AG09319 (cell line): Measurements from ENCODE around the gene ATP8B1.

Source experiments
- DNase-seq: peaks from one replicate; pipeline ENCODE4 v3.0.0-alpha.2; 2010; ENCODE audit warnings: low read depth; ENCODE audit errors: extremely low read depth
- TF ChIP-seq, protein P1 (sequence below): IDR thresholded peaks from 2 replicates; pipeline ENCODE4 v1.5.1; 2011; ENCODE audit warnings: low read depth, mild to moderate bottlenecking, inconsistent platforms, low read length, moderate library complexity

The ATP8B1 gene

GRCh38 chr18:57696271-57696670 lies 106.8 kb downstream of the ATP8B1 start:
- no peak for DNase-seq
- TF ChIP-seq, protein P1, sequence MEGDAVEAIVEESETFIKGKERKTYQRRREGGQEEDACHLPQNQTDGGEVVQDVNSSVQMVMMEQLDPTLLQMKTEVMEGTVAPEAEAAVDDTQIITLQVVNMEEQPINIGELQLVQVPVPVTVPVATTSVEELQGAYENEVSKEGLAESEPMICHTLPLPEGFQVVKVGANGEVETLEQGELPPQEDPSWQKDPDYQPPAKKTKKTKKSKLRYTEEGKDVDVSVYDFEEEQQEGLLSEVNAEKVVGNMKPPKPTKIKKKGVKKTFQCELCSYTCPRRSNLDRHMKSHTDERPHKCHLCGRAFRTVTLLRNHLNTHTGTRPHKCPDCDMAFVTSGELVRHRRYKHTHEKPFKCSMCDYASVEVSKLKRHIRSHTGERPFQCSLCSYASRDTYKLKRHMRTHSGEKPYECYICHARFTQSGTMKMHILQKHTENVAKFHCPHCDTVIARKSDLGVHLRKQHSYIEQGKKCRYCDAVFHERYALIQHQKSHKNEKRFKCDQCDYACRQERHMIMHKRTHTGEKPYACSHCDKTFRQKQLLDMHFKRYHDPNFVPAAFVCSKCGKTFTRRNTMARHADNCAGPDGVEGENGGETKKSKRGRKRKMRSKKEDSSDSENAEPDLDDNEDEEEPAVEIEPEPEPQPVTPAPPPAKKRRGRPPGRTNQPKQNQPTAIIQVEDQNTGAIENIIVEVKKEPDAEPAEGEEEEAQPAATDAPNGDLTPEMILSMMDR: no peak

GRCh38 chr18:57691363-57691762 lies 111.8 kb downstream of the ATP8B1 start:
- DNase-seq: no peak
- TF ChIP-seq, protein P1: no peak

- TF ChIP-seq, protein P1: no peak
- no peak for DNase-seq
Observed at GRCh38 chr18:57687970-57688369, 115.1 kb downstream of the ATP8B1 start.

- DNase-seq: no peak
- TF ChIP-seq, protein P1: no peak
Observed at GRCh38 chr18:57683470-57683869, 119.6 kb downstream of the ATP8B1 start.

DNA sequence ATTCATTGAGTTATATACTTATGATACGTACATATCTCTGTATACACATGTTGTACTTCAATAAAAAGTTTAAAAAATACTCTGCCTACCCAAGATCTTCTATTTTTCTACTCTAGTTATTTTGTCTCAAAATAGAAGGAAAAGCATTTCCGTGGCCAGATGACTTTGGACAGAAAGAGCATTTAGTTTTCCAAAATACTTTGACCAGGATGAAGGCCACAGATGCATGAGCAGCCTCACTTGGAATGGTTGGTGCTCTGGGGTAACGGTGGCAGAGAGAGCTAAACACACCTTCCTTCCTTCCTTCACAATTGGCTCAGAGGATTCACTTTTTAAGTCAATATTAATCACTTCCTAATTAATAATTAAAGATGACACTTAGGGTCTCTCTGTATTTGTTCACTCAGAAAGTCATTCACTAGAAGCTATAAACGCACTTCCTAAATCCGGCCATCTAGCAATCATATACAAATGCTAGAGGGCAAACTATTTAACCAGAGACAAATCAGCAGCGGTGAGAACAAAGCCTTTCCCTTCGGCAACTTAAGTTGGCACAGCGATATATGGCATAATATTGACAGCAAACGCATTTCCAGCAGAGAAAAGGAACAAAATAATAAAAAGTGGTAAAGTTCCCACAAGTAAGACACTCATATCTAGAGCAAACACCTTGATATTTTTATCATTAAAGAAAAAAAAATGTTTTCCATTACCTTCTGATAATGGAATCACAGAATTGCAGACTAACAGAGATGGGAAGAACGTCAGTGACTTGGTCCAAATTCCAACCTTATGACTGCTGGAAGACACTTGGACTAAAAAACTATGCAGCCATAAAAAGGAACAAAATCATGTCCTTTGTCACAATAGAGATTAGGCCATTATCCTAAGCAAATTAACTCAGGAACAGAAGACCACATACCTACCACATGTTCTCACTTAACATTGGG lies 125.6 kb downstream of the ATP8B1 start:
- TF ChIP-seq, protein P1: no peak
- DNase-seq: no peak

GRCh38 chr18:57674891-57675290 lies 128.2 kb downstream of the ATP8B1 start:
- no peak for DNase-seq
- TF ChIP-seq, protein P1: no peak

- TF ChIP-seq, protein P1: no peak
- no peak for DNase-seq
Observed at GRCh38 chr18:57670046-57670445, 133.1 kb downstream of the ATP8B1 start.
